MM.1S (cell line): Measurements from ENCODE around the gene GLRA3.

ENCODE experiments used
- CTCF ChIP-seq: fragments of 300-600 bp; sonication (generic); IDR thresholded peaks from 2 replicates; pipeline ENCODE4 v1.5.1; 2016; ENCODE audit warnings: antibody characterized with exemption, low read length, mixed read lengths
- EZH2 ChIP-seq: fragments of 300-600 bp; sonication (generic); optimal IDR thresholded peaks from 2 replicates; pipeline ENCODE3; 2017; ENCODE audit warnings: low read depth, mild to moderate bottlenecking, antibody characterized with exemption, low read length, mixed read lengths

GRCh38 chr4:174808119-174808518 is 20.9 kb downstream of the GLRA3 start:
- TF ChIP-seq CTCF: no peak
- TF ChIP-seq EZH2: no peak
